ENCODE measurements around the gene ABCC6. TPM values are rescaled to one million over a fixed set of nuclear protein-coding genes. Genes with fewer than 3 reads are reported as not detected.
"Not testable (repeated sequence)": the region's sequence is repeated elsewhere in the genome, so short reads cannot be mapped to it uniquely, and the experiment has no call there.

ABCC6 gene
- total and polyA plus RNA-seq, 2 experiments from 2014 or later, result 7.1 to 10.0 TPM

- TF ChIP-seq CTCF (IDR thresholded peaks at IDR 0.05; ENCODE audit: low read depth, low read length), result no peak
- Histone ChIP-seq H3K36me3 (peaks cover 21% of the 10 kb centered on the region), H3K27me3 (no peaks in the 10 kb centered on the region), H3K9me3 (ENCODE audit: low read depth) (no peaks in the 10 kb centered on the region), H3K4me1 (ENCODE audit: low read depth) (no peaks in the 10 kb centered on the region), H3K4me3 (no peak overlapping the region), H3K27ac (no peak overlapping the region)
- no peak for DNase-seq (ENCODE audit: low read depth in 1 of 2, low spot score in 1 of 2)
Observed at GRCh38 chr16:16109453-16110110, 113.7 kb downstream of the ABCC6 start.

- H3K9me3 ChIP-seq (ENCODE audit: low read depth), result no peaks in the 10 kb centered on the region
- peaks cover 21% of the 10 kb centered on the region for H3K36me3 ChIP-seq
- no peak overlapping the region for H3K4me3 ChIP-seq
- no peak for TF ChIP-seq CTCF (IDR thresholded peaks at IDR 0.05; ENCODE audit: low read depth, low read length)
- no peak for DNase-seq (ENCODE audit: low read depth in 1 of 2, low spot score in 1 of 2)
- H3K4me1 ChIP-seq (ENCODE audit: low read depth), result no peaks in the 10 kb centered on the region
- H3K27me3 ChIP-seq, result no peaks in the 10 kb centered on the region
- H3K27ac ChIP-seq, result no peak overlapping the region
Observed at GRCh38 chr16:16108759-16109158, 114.5 kb downstream of the ABCC6 start.

- Histone ChIP-seq H3K4me3 (no peak overlapping the region), H3K9me3 (ENCODE audit: low read depth) (no peaks in the 10 kb centered on the region), H3K27me3 (no peaks in the 10 kb centered on the region), H3K27ac (no peak overlapping the region), H3K36me3 (peaks cover 17% of the 10 kb centered on the region), H3K4me1 (ENCODE audit: low read depth) (no peaks in the 10 kb centered on the region)
- no peak for DNase-seq (ENCODE audit: low read depth in 1 of 2, low spot score in 1 of 2)
- TF ChIP-seq CTCF (IDR thresholded peaks at IDR 0.05; ENCODE audit: low read depth, low read length), result no peak
Observed at GRCh38 chr16:16107839-16108238, 115.5 kb downstream of the ABCC6 start.

GRCh38 chr16:16106466-16106865 is 116.8 kb downstream of the ABCC6 start:
- no peaks in the 10 kb centered on the region for H3K9me3 ChIP-seq (ENCODE audit: low read depth)
- no peaks in the 10 kb centered on the region for H3K27me3 ChIP-seq
- no peak for TF ChIP-seq CTCF (IDR thresholded peaks at IDR 0.05; ENCODE audit: low read depth, low read length)
- no peaks in the 10 kb centered on the region for H3K4me1 ChIP-seq (ENCODE audit: low read depth)
- peaks cover 5% of the 10 kb centered on the region for H3K36me3 ChIP-seq
- H3K4me3 ChIP-seq, result no peak overlapping the region
- DNase-seq (ENCODE audit: low read depth in 1 of 2, low spot score in 1 of 2), result no peak
- no peak overlapping the region for H3K27ac ChIP-seq

- Histone ChIP-seq H3K27ac (no peak overlapping the region), H3K36me3 (peaks cover 5% of the 10 kb centered on the region), H3K27me3 (no peaks in the 10 kb centered on the region), H3K9me3 (ENCODE audit: low read depth) (no peaks in the 10 kb centered on the region), H3K4me3 (no peak overlapping the region), H3K4me1 (ENCODE audit: low read depth) (no peaks in the 10 kb centered on the region)
- TF ChIP-seq CTCF (IDR thresholded peaks at IDR 0.05; ENCODE audit: low read depth, low read length), result no peak
- no peak for DNase-seq (ENCODE audit: low read depth in 1 of 2, low spot score in 1 of 2)
Observed at GRCh38 chr16:16105646-16106045, 117.6 kb downstream of the ABCC6 start.

- H3K36me3 ChIP-seq; DNase-seq (ENCODE audit: low read depth in 1 of 2, low spot score in 1 of 2); H3K27me3 ChIP-seq; H3K9me3 ChIP-seq (ENCODE audit: low read depth); H3K4me3 ChIP-seq; H3K4me1 ChIP-seq (ENCODE audit: low read depth); H3K27ac ChIP-seq: not testable (repeated sequence)
Observed at GRCh38 chr16:16104804-16105141, 118.5 kb downstream of the ABCC6 start.

- H3K27me3 ChIP-seq; H3K27ac ChIP-seq; H3K4me1 ChIP-seq (ENCODE audit: low read depth); DNase-seq (ENCODE audit: low read depth in 1 of 2, low spot score in 1 of 2); H3K9me3 ChIP-seq (ENCODE audit: low read depth); H3K36me3 ChIP-seq; H3K4me3 ChIP-seq: not testable (repeated sequence)
Observed at GRCh38 chr16:16104132-16104803, 119.0 kb downstream of the ABCC6 start.

Measured in cardiac muscle cell (in vitro differentiated cells and primary cell).